ENCODE results near the gene ZNF598.
A peak's percentile ranks its signal among the peaks of the same experiment; 100 is the strongest.

ZNF598 gene

DNA sequence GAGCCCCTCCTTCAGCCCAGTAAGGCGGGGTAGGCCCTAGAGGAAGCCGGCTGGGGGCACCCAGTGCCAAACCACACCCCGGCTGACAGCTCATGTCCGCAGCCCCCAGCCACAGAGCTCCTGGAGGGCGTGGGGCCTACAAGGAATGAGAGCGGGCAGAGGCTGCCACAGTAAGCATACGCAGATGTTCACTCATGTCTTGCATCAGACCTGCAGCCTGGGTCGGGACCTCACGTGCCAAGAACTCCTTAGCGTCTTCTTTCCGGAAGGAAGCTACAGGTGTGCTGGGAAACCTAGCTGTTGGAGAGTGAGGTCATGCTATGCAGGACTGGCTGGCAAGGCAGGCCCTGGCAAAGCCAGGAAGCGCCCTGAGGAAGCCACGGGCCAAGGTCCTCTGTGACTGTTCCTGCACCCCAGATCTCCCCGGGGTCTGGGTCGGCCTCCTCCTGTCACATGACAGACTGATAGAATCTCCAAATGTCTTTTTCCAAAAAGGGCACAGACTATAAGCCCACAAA, 1.6 kb downstream of the ZNF598 start:
- no peak for DNase-seq (ENCODE audit: low read depth, low spot score)

DNA sequence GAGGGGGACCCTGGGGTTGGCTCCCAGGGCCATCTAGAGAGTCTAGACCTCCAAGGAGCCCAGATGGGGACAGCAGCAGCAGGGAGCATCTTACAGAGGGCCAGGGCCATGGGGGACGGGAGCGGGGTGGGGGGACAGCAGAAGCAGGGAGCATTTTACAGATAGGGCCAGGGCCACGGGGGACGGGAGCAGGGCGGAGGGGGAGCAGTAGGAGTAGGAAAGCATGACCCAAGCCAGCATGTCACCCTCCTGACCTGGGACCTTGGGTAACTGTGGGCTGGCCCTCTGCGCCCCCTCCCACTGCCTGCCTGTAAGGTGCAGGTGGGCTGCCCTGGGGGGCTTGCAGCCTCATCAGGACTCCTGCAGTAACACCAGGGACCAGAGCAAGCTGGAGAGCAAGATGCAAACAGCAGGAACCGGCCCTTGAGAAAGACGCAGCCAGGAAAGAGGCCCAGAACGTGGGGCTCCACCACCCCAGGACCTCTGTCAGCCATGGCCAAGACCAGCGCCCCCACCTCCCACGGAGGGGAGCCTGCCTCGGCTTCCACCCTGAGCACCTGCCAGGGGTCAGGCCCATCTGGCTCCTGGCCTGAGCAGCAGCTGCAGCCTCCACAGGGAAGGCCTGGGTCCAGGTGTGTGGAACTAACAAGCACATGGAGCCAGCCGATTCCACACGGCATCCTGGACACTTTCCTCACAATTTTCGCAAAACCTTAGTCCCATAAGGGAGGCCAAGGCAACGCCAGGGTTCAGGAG, 2.4 kb downstream of the ZNF598 start:
- DNase-seq (ENCODE audit: low read depth, low spot score), result no peak

GRCh38 chr16:2006317-2006716, 3.3 kb downstream of the ZNF598 start:
- DNase-seq (ENCODE audit: low read depth, low spot score), result no peak

DNA sequence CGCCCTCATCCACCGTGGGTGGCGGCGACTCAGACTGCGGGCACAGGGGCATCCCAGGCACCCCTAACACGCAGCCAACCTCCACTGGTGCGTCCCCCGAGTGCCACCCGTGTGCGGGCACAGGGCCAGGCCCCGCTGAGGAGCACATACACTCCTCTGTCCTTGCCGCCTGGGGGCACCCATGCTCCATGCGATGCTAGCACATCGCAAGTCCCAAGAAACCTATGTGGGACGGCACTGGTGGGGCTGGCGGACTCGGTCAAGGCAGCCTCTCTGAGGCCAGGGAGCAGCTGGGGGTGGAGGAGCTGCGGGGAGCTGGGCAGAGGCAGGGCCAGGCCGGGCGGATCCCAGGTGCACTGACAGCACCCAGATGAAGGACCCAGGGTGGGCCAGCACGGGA, 4.0 kb downstream of the ZNF598 start:
- DNase-seq (ENCODE audit: low read depth, low spot score), result no peak

GRCh38 chr16:2004795-2005517, 4.7 kb downstream of the ZNF598 start:
- DNase-seq (ENCODE audit: low read depth, low spot score), result no peak

DNA sequence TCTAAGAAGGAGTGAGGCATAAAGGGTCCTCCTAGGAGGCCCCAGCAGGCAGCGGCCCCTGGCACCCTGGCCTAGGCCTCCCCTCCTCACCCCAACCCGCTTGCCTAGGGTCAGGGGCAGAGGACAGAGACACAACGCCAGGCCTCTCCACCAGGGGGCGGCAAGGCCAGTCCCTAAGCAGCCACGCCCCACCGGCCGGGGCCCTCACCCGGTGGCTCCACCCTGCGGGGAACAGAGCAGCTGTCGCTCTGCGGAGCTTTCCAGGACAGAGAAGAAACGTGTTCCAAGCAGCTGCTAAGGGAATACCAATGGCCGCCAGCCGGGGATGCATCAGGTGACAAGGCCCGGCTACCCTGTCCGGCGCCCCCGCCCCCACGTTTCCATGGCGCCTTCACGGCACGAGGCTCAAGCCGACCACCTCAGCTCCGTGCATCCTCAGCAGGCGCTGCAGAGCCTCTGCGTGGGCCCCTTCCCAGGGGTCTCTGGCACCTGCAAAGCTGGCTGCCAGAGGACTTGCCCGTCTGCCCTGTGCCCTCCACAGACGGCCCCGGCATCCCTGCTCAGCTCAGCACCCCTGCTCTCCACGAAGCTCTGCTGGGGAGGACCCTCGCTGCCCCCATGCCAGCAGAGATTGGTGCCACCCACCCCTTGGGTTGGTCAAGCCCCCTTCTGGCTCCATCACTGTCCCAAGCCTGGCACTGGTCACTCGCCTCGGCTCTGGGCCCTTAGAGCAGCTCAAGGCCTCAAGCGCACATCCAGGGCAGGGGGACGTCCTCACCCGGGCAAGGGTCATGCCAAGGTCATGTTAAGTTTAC, 5.6 kb downstream of the ZNF598 start:
- peak; percentile 71 for DNase-seq (ENCODE audit: low read depth, low spot score)

DNA sequence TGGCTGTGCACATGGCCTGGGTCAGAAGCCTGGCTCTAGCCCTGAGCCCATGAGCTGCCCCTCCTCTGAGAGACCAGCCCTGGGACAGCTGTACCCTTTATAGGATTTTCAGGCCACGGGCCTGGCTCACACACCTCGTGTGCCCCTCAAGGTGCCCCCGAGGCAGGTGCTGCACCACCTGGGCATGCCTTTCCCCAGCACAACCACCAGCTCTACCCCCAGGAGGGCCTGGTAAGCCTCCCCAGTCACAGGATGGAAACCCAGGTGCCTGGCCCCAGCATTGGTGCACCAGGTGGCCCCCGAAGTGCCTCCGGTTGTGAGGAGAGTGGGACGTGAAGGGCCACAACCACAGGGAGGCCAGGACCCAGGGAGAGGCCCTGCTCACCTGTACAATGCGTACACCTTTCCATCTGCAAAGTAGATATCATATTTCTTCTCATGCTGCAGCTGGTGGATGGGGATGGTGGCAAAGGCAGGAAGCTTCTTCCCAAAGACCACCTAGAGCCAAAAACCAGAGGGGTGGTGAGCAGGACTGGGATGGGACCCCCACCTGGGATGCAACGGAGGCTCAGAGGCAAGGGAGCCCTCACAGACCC, 6.3 kb downstream of the ZNF598 start:
- DNase-seq (ENCODE audit: low read depth, low spot score), result no peak

- no peak for DNase-seq (ENCODE audit: low read depth, low spot score)
Measured at GRCh38 chr16:2002406-2003230, 7.0 kb downstream of the ZNF598 start.

DNA sequence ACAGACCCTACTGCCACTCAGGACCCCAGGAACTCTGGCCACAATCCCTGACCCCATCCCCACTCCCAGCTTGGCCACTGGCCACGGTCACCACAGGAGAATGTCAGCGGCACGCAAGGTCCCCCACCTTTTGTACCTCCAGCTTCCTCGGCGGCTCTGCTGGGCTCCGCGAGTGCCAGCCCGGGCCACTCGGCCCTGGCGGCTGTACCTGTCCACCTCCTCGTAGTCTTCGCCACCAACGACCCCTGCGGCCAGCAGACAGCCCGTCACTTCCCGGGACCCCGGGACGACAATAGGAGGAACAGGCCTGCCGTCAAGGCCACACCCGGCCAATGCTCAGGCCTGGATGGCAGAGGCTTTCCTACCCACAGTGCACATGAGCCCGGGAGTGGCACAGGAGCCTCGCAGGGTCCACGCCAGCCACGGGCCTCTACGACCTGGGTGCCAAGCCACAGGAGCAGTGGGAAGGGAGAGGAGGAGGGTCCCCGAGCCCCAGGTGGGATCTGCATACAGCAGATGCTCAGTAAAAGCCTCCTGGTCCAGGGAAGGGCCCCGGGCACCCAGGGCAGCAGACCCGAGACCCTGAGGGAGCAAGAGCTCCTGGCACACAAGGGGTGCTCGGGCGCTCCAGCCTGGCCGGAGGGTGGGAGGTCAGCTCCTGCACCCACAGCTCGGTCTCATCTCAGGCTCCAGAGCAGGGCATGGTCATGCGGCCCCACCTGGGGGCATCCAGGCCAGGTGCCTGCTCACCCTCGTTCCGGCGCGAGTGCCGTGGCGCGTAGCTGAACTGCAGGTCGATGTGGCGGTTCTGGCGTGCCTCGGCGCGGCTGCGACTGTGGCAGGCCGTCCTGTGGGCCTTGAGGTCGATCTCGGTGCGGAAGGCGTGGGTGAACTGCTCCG, 7.9 kb downstream of the ZNF598 start:
- DNase-seq (ENCODE audit: low read depth, low spot score), result no peak

DNA sequence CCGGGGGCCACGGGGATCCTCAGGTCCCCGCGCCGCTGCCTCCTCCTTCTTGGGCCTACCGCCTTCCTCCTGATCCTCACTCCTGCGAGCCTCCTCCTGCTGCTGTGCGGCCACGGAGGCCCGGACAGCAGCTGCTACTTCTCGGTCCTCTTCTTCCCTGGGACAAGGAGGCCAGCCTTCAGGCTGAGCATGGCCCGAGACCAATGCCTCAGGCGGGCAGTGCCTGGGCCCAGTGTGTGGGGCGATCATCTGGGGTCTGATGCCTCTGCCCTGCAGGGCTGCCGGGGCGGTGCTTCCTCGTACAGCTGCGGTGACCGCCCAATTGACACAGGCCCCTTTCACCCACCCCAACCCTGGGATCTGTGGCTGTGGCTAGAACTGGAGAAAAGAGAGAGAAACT, 8.6 kb downstream of the ZNF598 start:
- DNase-seq (ENCODE audit: low read depth, low spot score), result no peak

- no peak for DNase-seq (ENCODE audit: low read depth, low spot score)
Measured at GRCh38 chr16:1999866-2000514, 9.6 kb downstream of the ZNF598 start.

- DNase-seq (ENCODE audit: low read depth, low spot score), result no peak
Measured at GRCh38 chr16:1998852-1999801, 10.5 kb downstream of the ZNF598 start.

DNA sequence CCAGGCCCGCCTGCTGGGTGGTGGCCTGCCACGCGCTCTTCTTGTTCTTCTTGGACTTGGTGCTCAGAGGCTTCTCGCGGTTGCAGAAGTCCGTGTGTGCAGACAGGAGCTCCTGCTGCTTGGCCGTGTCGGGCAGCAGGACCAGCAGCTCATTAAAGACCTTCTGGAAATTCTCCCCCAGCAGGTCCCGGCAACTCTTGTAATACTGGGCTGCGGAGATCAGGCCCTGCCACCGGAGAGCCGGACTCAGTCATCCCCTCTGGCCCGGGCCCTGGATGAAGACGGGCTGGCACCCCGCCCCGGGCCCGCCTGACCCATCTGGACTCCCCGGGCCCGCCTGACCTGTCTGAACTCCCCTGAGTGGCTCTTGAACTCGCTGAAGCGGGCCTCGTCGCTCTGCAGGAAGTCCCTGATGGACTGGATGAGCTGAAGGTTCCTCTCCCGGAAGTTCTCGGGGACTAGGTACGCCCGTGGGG, 11.2 kb downstream of the ZNF598 start:
- no peak for DNase-seq (ENCODE audit: low read depth, low spot score)

- DNase-seq (ENCODE audit: low read depth, low spot score), result no peak
Measured at GRCh38 chr16:1997494-1998359, 11.9 kb downstream of the ZNF598 start.

DNA sequence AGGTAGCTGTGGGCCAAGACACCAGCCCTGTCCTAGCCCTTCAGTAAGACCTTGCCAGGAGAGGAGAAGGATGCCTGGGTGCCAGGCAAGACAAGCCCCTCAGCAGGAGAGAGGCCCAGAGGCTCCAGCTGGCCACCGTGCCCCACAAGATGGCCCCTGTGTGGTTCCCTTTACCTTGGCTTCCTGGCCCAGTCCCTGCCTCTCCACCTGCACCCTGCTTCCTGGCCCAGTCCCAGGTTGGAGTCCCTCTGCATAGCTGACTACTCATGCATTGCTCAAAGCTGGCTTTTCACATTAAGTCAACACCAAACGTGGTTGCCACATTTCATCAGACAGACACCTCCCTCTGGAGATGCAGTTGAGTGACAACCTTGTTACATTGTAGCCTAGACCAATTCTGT, 15.9 kb downstream of the ZNF598 start:
- no peak for DNase-seq (ENCODE audit: low read depth, low spot score)

GRCh38 chr16:1992704-1993317, 16.8 kb downstream of the ZNF598 start:
- no peak for DNase-seq (ENCODE audit: low read depth, low spot score)
